OCI-LY7 (cell line): ENCODE data around the gene GRID2. TPM values are rescaled to one million over a fixed set of nuclear protein-coding genes. Genes with fewer than 3 reads are reported as not detected.

Source experiments
- BruUV-seq: library from RNA; stranded (reverse); fragments of 400-500 nt; replicated peaks from 2 replicates; lab custom pipeline; 2021; lab: Mats Ljungman, UMichigan
- CTCF ChIA-PET: fragments of 300-600 bp; sonication (Branson Sonifier 250); formaldehyde crosslinking; loops from one replicate; lab custom pipeline; 2022; ENCODE audit warnings: antibody characterized with exemption; ENCODE audit not compliant: unreplicated experiment; lab: Charles Lee
- POLR2A ChIA-PET: fragments of 300-600 bp; sonication (Branson Sonifier 250); formaldehyde crosslinking; loops from one replicate; lab custom pipeline; 2022; ENCODE audit warnings: antibody characterized with exemption; lab: Charles Lee
- DNase-seq: peaks from one replicate; pipeline ENCODE4 v3.0.0-alpha.2; 2015; ENCODE audit warnings: low spot score
- H2AFZ ChIP-seq: fragments of 200-600 bp; sonication (generic), shearing (Covaris generic); 2 replicates; pipeline ENCODE4 v1.6.1; 2014; ENCODE audit warnings: mild to moderate bottlenecking, antibody characterized with exemption, low read length, moderate library complexity
- H3K27ac ChIP-seq: fragments of 200-600 bp; sonication (generic); 2 replicates; pipeline ENCODE4 v1.5.1; 2014; ENCODE audit warnings: mixed run types, low read depth, mild to moderate bottlenecking, moderate library complexity, low read length, inconsistent platforms; ENCODE audit not compliant: poor library complexity, severe bottlenecking
- H3K36me3 ChIP-seq: fragments of 200-600 bp; sonication (generic); 2 replicates; pipeline ENCODE4 v1.6.1; 2014; ENCODE audit warnings: mild to moderate bottlenecking, antibody characterized with exemption, low read length, moderate library complexity, mixed read lengths; ENCODE audit not compliant: insufficient read depth
- H3K4me1 ChIP-seq: fragments of 200-600 bp; sonication (generic); 2 replicates; pipeline ENCODE4 v1.5.1; 2014; ENCODE audit warnings: mild to moderate bottlenecking, low read length; ENCODE audit not compliant: insufficient read depth, poor library complexity, severe bottlenecking
- H3K4me2 ChIP-seq: fragments of 200-600 bp; sonication (generic); 2 replicates; pipeline ENCODE4 v1.6.1; 2014; ENCODE audit warnings: mild to moderate bottlenecking, low read length
- H3K4me3 ChIP-seq: fragments of 200-600 bp; sonication (generic); 2 replicates; pipeline ENCODE4 v1.5.1; 2014; ENCODE audit warnings: mild to moderate bottlenecking, low read depth, low read length; ENCODE audit not compliant: poor library complexity, severe bottlenecking
- H3K79me2 ChIP-seq: fragments of 200-600 bp; sonication (generic); 2 replicates; pipeline ENCODE4 v1.6.1; 2016; ENCODE audit warnings: low read depth, mild to moderate bottlenecking, low read length, moderate library complexity, mixed read lengths; ENCODE audit not compliant: insufficient read depth
- H3K9me2 ChIP-seq: fragments of 200-600 bp; sonication (generic); 2 replicates; pipeline ENCODE4 v1.6.1; 2016; ENCODE audit warnings: mild to moderate bottlenecking, low read length, mixed read lengths; ENCODE audit not compliant: insufficient read depth
- H3K9me3 ChIP-seq: fragments of 200-600 bp; sonication (generic); 2 replicates; pipeline ENCODE4 v1.6.1; 2014; ENCODE audit warnings: mild to moderate bottlenecking, mixed run types, low read length, mixed read lengths
- H4K20me1 ChIP-seq: fragments of 200-600 bp; sonication (generic); 2 replicates; pipeline ENCODE4 v1.6.1; 2014; ENCODE audit warnings: mild to moderate bottlenecking, antibody characterized with exemption, low read length, moderate library complexity, mixed read lengths; ENCODE audit not compliant: insufficient read depth
- CTCF ChIP-seq: fragments of 200-600 bp; sonication (generic); conservative IDR thresholded peaks from 2 replicates; pipeline ENCODE4 v1.5.1; 2014; ENCODE audit warnings: mild to moderate bottlenecking, antibody characterized with exemption, low read length, moderate library complexity, mixed read lengths
- EZH2phosphoT487 ChIP-seq: fragments of 200-600 bp; sonication (generic); IDR thresholded peaks from 2 replicates; pipeline ENCODE4 v1.6.1; 2018; ENCODE audit warnings: low read depth, borderline replicate concordance, mild to moderate bottlenecking, mixed run types, antibody characterized with exemption, low read length, moderate library complexity, mixed read lengths
- intact Hi-C: fragments of 100-400 bp; cut with micrococcal nuclease; formaldehyde crosslinking; loops from one replicate; pipeline ENCODE4 v1.10.0; 2022; ENCODE audit not compliant: unreplicated experiment
- total RNA-seq, 2 experiments: library from RNA; depleted of rRNA in 1 of 2; stranded (reverse); fragments of >200 nt in 1 of 2; shearing (Covaris generic) in 1 of 2; gene quantifications; 2 replicates each; pipeline ENCODE4 v1.2.3, GENCODE V29; 2014 to 2022

Gene GRID2
- total RNA-seq, 2 experiments from 2014 or later = not detected

- H3K4me1 ChIP-seq = no peaks in the 10 kb centered on the region
- H3K4me3 ChIP-seq = no peak overlapping the region
- no TSS peak for BruUV-seq
- no peak overlapping the region for H3K4me2 ChIP-seq
- no peaks in the 10 kb centered on the region for H4K20me1 ChIP-seq
- H2AFZ ChIP-seq = no peak overlapping the region
- no peaks in the 10 kb centered on the region for H3K9me3 ChIP-seq
- intact Hi-C loops = no loop called here
- DNase-seq = no peak
- no peaks in the 10 kb centered on the region for H3K79me2 ChIP-seq
- ChIA-PET CTCF (no interaction called here), POLR2A (no interaction called here)
- no peaks in the 10 kb centered on the region for H3K36me3 ChIP-seq
- no peak overlapping the region for H3K27ac ChIP-seq
- no peak for TF ChIP-seq EZH2phosphoT487
- no peak for TF ChIP-seq CTCF
- H3K9me2 ChIP-seq = no peaks in the 10 kb centered on the region
Observed at GRCh38 chr4:93761286-93761685, 1457.5 kb downstream of the GRID2 start.

- DNase-seq = peak; percentile 38
- intact Hi-C loops = no loop called here
- Histone ChIP-seq H3K9me3 (no peaks in the 10 kb centered on the region), H3K4me3 (no peak overlapping the region), H3K79me2 (no peaks in the 10 kb centered on the region), H4K20me1 (no peaks in the 10 kb centered on the region), H3K4me2 (no peak overlapping the region), H2AFZ (no peak overlapping the region), H3K4me1 (no peaks in the 10 kb centered on the region), H3K36me3 (no peaks in the 10 kb centered on the region), H3K27ac (no peak overlapping the region), H3K9me2 (no peaks in the 10 kb centered on the region)
- no TSS peak for BruUV-seq
- POLR2A ChIA-PET = no interaction called here
- CTCF ChIA-PET = no interaction called here
- no peak for TF ChIP-seq EZH2phosphoT487
- TF ChIP-seq CTCF = peak; percentile 86
Observed at GRCh38 chr4:93764639-93765246, 1461.0 kb downstream of the GRID2 start.

- H3K27ac ChIP-seq = no peak overlapping the region
- no peaks in the 10 kb centered on the region for H3K79me2 ChIP-seq
- H3K4me3 ChIP-seq = no peak overlapping the region
- no peak overlapping the region for H2AFZ ChIP-seq
- no peaks in the 10 kb centered on the region for H3K4me1 ChIP-seq
- DNase-seq = no peak
- no peaks in the 10 kb centered on the region for H3K9me2 ChIP-seq
- intact Hi-C loops = no loop called here
- TF ChIP-seq CTCF (no peak), EZH2phosphoT487 (no peak)
- no TSS peak for BruUV-seq
- ChIA-PET POLR2A (no interaction called here), CTCF (no interaction called here)
- H4K20me1 ChIP-seq = no peaks in the 10 kb centered on the region
- no peaks in the 10 kb centered on the region for H3K36me3 ChIP-seq
- H3K4me2 ChIP-seq = no peak overlapping the region
- H3K9me3 ChIP-seq = no peaks in the 10 kb centered on the region
Observed at GRCh38 chr4:93767917-93768316, 1464.2 kb downstream of the GRID2 start.
